Jurkat, Clone E6-1 (cell line): ENCODE results near the gene PKHD1.

Experiments
- DNase-seq: peaks from one replicate; pipeline ENCODE4 v3.0.0-alpha.2; 2011; ENCODE audit warnings: low read depth, low spot score
- H3K4me3 ChIP-seq: 2 replicates; pipeline ENCODE4 v1.5.1; 2011; ENCODE audit warnings: mild to moderate bottlenecking, low read length, control low read depth, moderate library complexity

PKHD1 gene

DNA sequence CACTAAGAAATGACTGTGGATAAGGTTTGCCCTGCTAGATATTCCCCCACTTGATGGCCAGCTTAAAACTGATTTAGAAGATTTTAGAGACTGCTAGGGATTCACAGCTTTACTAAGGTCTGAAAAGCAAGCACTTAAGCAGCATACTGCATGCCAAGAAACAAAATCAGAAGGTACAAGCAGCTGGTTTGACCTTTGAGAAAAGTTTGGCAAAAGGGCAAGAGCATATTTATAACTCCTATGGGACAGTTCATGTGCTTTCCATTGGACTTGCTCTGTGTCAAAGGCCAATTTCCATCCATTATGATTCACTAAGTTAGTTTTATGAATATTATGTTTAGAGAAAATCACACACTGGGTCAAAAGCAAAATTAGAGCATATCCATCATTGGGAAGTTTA, 402.8 kb downstream of the PKHD1 start:
- no peak for DNase-seq
- H3K4me3 ChIP-seq: no peak overlapping the region

DNA sequence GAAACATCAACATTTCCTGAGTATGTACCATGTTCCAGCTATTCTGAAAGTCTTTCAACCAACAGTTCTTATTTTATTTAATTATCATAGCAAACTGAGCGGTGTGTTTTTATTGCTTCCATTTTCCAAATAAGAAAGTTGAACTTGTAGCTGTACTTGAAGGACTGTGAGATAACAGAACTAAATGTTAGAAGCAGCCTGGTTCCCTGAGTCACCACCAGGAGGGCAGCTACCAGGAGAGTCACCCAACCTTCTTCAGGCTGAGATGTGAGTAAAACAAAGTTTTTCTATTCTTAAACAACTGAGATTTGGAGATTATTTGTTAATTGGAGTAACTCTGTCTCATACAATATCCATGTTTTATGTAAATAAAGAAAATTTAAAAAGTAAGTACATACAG, 403.4 kb downstream of the PKHD1 start:
- DNase-seq: no peak
- no peak overlapping the region for H3K4me3 ChIP-seq

DNA sequence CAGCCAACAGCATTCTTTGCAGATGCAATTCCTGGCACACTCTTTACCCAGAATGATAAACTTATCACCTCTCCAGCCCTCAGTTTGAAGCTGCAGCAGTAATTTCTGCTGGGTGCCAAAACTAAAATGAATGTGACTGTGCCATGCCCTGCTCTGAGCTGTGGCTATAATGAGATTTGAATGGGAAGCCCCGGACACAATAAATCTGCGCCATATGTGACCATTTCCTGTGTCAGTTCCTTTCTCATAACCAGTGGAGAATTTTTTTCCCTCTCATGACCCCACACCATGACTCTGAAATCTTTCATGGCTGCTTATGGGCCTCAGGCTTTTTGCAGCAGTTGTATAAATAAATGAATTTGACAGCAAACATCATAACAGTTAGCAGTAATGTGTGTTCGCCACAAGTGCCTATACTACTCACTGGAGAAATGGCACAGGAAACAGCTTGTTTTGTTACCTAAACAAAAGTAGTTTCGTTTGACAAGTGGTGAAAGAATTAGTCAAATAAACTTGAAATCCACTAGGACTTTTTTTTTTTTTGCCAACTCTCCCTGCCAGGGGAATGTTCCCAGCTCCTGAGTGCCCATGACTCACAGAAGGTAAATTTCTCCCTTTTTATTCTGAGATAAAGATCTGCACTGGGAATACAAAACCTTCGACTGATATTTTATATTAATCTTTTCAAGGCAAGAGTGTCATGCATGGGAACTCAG, 408.4 kb downstream of the PKHD1 start:
- H3K4me3 ChIP-seq: no peak overlapping the region
- DNase-seq: no peak

DNA sequence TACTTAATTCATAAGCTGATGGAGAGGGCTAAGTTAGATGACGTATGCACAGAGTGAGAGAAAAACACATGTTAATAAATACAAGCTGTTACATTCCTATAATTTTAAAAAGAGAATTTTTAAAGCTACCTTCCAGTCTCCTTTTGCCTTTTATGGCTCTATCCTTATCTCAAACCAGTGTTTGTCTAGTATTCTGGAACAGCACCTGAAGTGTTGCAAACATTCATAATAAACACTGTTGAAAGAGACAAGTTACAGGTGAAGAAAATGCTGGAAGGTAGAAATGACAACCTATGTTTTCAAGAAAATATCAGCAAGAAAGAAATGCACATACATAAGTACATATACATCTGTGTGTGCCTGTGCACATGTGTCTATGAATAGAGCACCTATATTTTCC, 409.1 kb downstream of the PKHD1 start:
- H3K4me3 ChIP-seq: no peak overlapping the region
- DNase-seq: no peak

DNA sequence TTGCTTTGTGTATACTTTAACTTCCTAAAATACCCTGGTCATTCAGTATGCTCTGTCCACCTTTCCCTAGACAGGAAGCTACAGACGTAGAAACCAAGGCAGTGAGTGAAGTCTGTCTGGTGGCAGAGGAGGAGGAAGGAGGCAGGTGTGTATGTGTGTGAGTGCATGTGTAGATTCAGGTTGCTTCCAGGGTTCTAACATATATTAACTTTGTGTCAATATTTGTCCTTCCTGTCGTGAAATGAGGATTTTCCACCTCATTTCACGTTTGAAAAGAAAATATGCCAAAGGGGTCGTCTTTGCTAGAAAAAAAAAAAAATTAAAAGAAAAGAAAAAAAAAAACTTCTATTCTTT, 411.5 kb downstream of the PKHD1 start:
- no peak for DNase-seq
- H3K4me3 ChIP-seq: no peak overlapping the region

DNA sequence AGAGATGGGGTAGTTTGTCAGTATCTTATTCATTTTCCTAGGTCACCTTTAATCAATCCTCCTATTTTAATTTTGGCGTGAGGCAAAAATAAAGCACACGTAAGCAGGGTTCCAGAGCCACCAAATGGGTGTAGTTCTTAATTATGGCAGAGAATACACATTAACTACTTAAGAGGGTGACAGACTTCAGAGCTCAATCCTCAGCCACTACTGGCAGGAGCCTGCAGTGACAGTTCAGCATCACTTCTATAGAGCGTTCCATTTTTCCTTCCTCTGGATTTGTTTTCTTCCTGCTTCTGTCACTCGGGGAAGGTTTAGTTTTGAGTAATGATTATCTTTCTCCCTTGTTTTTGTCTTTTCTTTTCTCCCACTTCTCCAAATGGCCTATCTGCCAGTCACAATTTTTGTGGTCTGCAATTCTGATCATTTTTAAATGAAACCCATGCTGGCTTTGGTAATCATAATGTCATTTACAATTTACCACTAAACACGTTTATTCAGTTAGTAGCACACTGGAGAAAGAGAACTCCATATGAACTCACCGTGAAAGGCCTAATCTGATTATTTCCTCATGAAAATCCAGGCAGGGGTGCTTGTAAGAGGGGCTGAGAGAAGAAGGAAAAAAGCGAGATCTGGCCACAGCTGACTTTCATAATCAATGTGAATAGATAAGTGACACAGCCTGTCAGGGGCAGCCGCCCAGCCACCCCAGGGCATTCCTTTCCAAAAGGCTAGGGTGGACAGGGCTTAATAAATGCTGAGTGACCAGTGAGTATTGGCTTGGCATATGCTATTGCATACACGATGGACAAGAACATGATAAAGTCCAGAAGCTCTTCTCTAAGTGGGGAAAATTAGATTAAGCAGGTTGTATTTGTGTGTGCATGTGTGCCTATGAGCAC, 412.1 kb downstream of the PKHD1 start:
- no peak for DNase-seq
- no peak overlapping the region for H3K4me3 ChIP-seq

DNA sequence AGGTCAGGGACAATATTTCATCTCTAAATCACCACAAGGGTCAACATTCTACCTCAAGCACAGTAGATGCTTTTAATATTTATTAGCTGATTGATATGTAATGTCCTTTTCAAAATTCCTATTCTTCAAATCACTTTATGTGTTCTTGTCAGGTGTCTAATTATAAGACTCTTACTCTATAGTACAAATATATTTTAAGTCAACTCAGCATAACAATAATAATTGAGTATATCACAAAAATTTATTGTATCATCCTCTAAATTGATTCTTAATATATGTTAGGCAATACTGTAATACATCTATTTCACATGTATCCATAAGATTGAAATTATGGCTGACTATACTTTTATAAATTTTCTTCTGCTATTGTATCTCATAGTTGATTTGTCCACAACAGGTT, 423.9 kb downstream of the PKHD1 start:
- no peak overlapping the region for H3K4me3 ChIP-seq
- DNase-seq: no peak

DNA sequence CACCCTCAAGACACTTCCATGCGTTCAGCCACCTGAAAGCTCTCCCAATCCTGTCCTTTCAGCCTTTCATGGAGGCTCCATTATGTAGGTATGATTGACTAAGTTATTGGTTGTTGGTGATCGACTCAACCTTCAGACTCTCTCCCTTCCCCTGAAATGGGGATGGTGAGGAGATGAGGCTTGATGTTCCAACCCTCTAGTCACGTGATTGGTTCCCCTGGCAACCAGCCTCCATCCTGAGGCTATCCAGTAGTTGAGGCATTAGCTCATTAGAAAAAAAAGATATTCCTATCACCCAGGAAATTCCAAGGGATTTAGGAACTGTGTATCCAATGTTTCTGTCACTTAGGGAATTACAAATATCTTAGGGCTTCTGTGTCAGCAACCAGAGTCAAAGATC, 426.6 kb downstream of the PKHD1 start:
- no peak overlapping the region for H3K4me3 ChIP-seq
- DNase-seq: no peak

DNA sequence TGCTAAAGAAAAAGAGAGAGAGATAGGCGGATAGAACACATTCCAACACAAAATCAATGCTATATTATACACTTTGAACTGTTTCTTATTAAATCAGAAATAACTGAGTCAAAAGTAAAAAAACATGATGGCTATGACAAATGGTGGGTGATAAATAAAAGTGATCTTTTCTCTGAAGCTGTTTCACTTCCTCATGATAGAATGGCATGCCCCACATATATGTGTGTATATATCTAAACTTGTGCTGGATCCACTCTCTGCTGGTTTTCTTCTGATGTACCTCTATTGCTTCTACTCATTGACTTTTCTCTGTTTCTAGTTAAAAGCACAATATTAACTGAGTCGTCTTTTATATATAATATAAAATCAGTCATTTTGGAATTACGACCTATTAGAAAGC, 429.9 kb downstream of the PKHD1 start:
- no peak for DNase-seq
- H3K4me3 ChIP-seq: no peak overlapping the region

DNA sequence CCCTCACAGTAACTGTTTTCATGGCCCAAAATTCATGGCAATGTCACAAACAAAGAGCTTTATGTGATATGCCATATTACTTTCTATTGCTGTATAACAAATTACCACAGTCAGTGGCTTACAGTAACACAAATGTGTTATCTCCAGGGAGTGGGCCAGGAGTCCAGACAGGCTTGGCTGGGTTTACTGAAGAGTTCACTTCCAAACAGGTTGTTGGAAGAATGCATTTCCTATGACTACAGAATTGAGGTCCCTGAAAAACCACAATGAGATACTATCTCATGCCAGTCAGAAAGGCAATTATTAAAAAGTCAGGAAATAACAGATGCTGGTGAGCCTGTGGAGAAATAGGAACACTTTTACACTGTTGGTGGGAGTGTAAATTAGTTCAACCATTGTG, 431.9 kb downstream of the PKHD1 start:
- DNase-seq: no peak
- H3K4me3 ChIP-seq: no peak overlapping the region

DNA sequence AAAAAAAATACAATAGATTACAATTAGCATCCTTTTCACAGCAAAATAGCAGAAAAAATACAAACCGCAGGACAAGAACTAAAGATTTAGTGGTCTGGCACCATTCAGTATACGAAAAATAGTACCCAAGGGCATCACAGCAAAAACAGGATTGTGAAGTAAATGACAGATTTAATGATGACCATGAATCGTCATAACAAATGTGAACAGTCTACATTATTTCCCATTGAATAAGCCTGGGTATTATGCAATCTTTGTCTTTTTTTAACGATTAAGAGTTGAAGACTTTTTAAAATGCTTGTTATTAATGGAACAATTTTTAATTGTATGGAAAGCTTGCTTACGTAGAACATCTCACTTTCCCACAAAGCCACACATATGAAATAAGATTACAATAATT, 432.8 kb downstream of the PKHD1 start:
- DNase-seq: no peak
- H3K4me3 ChIP-seq: no peak overlapping the region

DNA sequence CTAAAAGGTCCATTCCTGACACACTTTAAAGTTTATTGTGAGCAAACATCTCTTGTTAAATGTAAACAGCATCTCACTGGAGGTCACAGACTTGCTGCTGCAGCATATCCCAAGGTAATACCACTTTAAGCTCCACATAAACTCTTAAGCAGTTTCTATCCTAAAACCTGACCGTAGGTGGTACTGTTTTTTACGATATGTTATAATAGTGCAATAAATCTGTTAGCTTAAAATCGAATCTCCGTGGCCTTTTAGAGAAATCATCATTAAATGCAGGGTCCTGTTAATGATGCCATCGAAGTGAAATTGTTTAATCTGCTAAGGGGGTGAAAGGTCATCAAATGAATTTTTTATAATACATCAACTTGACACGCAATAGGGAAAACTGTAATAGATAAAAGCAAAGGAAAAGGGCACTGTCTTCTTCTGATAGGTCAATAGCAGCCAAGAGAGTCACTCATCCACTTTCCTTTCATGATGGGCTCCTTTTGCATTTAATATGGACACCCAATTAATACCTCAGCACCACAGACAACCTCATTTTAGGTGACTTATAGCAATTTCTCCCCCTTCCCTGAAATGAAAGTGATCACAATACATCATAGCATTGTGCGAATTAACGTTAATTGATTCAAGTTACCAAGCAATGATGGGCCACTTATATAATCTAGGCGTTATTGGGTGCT, 436.1 kb downstream of the PKHD1 start:
- no peak for DNase-seq
- no peak overlapping the region for H3K4me3 ChIP-seq

DNA sequence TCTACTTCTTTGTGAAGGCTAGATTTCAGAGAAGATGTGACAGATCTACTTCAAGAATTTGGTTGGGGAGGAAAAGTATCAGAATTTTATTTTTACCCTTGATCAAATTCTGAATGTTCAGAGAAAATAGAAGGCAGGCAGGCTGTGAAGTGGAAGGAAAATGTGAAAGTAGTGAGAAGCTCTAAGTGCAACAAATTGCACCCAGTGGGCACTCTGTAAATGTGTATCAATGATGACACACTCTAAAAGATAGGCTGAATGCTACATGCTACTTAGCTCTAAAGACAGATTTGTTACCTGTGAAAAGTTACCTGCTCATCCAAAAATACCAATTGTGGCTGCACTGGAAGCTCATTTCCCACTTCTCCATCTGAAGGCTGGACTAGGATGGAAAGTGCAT, 438.6 kb downstream of the PKHD1 start:
- no peak overlapping the region for H3K4me3 ChIP-seq
- DNase-seq: no peak

DNA sequence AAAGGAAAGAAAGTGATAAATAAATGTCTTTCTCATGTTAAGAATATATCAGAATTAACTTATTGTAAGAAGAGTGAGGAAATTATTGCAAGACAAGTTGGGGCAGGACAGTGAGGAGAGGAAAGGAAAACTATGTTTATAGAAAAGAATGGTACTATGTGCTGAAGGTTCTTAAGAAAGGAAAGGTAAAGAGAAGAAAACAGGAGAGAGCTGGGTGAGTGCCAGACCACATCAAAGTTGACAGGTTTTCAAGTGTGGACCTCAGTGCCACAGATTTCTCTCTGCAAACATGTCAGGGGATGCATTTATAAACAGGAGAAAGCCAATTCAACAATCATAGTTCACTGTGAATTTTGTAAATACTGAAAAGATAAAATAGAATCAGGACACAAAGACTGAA, 439.2 kb downstream of the PKHD1 start:
- H3K4me3 ChIP-seq: no peak overlapping the region
- peak; percentile 1 for DNase-seq

DNA sequence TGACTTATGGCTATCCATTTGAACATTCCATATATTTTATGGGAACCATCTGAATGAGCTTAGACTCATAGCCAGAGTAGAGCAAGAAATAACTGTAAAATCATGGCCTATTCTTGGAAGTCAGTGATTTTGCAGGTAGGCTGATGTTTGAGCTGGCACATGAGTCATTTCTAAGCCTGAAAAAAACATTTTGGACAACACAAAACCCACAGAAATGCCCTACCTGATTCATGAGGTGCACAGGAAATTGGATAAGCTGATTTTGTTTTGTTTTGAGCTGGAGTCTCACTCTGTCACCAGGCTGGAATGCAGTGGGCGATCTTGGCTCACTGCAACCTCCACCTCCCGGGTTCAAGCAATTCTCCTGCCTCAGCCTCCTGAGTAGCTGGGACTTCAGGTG, 443.0 kb downstream of the PKHD1 start:
- no peak overlapping the region for H3K4me3 ChIP-seq

DNA sequence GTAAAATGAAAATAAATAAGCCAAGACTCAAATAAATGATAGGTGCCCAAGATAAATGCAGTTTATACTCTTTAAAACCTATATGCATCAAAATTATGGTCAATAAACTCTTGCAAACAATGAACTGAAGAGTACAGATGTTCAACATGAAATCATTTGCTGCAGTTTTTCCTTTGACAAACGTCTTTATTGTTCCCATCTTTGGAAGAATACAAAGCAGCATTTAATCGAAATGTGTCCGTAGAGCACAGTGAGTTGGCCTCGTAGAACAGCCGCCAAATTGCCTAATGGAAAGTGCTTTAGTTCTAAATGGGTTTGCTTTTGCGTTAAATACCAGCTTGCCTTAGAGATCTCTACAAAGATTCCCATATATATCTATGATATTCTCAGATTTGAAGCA, 447.4 kb downstream of the PKHD1 start:
- H3K4me3 ChIP-seq: no peak overlapping the region

More for the DNA sequence above, 443.0 kb downstream of the PKHD1 start:
- DNase-seq: no peak

DNA sequence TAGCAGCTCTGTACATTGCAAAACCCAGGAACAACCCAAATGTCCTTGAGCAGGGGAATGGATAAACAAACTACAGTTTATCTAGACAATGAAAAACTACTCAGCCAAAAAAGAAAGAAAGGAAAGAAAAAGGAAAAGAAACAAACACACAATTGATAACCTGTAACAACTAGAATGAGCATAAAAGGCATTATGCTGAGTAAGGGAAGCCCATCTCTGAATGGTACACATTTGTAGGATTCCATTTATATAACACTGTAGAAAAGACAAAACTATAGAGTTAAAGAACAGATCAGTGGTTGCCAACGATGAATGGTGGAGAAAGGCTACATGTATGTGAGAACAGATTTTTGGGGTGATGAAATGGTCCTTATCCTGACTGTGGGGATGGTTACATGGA, 454.0 kb downstream of the PKHD1 start:
- no peak for DNase-seq
- H3K4me3 ChIP-seq: no peak overlapping the region

More for the DNA sequence above, 447.4 kb downstream of the PKHD1 start:
- DNase-seq: no peak

DNA sequence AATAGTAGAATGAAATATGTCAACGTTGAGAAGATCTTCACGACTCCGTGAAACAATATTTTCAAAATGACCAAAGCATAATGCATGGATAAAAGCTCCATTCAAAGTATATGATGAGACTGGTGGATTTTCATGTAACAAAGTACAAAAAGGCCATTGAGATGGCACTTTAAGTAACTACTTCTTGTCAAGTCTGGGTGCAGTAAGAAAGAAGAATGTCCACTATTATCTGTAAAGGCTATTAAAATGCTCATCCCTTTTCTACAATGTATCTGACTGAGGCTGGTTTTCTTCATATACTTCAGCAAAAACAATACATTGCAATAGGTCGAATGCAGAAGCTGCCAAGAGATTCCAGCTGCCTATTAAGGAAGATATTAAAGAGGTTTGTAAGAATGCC, 457.4 kb downstream of the PKHD1 start:
- no peak overlapping the region for H3K4me3 ChIP-seq
- no peak for DNase-seq

DNA sequence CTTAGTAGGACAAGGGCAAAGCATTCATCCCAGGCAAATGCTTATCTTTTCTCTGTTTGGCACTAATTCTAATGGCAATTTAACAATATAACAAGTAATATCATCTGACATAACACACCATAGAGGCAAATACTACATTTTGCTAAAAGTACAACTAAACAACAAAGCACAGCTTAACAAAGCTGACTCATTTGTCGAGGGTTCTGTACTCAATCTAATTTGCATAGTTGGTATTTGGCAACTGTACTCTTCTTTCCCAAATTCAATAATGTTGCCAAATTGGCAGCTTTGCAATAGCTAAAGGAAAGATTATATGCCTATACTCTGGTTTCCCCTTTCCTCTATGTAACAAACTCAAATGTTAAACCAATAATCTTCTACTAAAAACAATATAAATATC, 461.0 kb downstream of the PKHD1 start:
- no peak for DNase-seq
- H3K4me3 ChIP-seq: no peak overlapping the region

DNA sequence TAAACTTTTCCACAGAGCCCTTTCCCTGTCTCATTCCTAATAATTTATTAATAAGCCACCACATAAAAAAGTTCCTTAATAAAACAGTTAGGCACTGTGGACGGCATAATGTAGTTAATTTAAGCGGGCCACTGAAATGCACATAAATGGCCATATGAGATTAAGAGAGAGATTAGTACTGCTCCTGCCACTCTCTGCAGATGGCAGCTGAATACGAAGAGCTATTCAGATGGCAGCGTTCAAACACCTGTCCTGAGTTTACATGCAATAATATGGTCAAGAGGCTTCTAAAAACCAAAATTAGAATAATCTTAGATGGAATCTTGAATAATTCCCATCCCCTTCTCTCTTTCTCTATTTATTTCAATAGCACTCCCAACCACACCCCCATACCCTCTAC, 461.8 kb downstream of the PKHD1 start:
- DNase-seq: no peak
- H3K4me3 ChIP-seq: no peak overlapping the region
